ENCODE results near the gene CENPB.

DNA sequence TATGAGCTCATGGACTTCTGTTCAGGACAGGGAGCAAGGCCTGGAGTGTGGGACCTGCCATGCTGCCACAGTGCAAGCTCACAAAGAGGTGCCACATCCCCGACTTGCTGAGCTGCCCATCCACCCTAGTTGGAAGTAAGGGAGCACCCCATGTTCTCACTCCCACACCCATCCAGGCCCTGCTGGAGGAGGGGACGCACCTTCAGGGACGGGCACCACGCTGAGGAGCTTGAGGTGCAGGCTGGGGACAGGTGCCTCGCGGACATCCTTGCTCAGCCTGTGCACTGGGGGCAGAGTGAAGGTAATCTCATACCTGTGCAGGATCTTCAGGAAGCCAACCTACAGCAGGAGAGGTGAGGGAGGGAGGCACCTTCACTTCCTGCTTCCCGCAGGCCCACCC lies 31.3 kb downstream of the CENPB start:
- TF ChIP-seq, protein P1, sequence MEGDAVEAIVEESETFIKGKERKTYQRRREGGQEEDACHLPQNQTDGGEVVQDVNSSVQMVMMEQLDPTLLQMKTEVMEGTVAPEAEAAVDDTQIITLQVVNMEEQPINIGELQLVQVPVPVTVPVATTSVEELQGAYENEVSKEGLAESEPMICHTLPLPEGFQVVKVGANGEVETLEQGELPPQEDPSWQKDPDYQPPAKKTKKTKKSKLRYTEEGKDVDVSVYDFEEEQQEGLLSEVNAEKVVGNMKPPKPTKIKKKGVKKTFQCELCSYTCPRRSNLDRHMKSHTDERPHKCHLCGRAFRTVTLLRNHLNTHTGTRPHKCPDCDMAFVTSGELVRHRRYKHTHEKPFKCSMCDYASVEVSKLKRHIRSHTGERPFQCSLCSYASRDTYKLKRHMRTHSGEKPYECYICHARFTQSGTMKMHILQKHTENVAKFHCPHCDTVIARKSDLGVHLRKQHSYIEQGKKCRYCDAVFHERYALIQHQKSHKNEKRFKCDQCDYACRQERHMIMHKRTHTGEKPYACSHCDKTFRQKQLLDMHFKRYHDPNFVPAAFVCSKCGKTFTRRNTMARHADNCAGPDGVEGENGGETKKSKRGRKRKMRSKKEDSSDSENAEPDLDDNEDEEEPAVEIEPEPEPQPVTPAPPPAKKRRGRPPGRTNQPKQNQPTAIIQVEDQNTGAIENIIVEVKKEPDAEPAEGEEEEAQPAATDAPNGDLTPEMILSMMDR (IDR thresholded peaks at IDR 0.05; ENCODE audit: low read depth, low read length, poor library complexity, severe bottlenecking), result no peak
- no peak for TF ChIP-seq EZH2phosphoT487 (IDR thresholded peaks at IDR 0.05; ENCODE audit: borderline replicate concordance, low read length)

Measured in DOHH2 (cell line).